Adrenal gland (tissue), 5 donors: ENCODE measurements around the gene PACSIN2.
A peak's percentile ranks its signal among the peaks of the same experiment; 100 is the strongest.

ENCODE experiments used
- CTCF ChIP-seq, 6 experiments: fragments of 450-650 bp in 4 of 6; fragments of 200-600 bp in 2 of 6; sonication (generic) in 1 of 6; IDR thresholded peaks; 1 replicate in 5 of 6; 2 replicates in 1 of 6; pipeline versions ENCODE4 v1.5.1 to v1.8.0; 2016 to 2021; ENCODE audit warnings: antibody characterized with exemption in 6 of 6, mild to moderate bottlenecking in 2 of 6, moderate library complexity in 1 of 6
- POLR2A ChIP-seq, 2 donors: fragments of 450-650 bp; IDR thresholded peaks; one replicate each; pipeline ENCODE4 v1.6.1; 2017; ENCODE audit warnings: antibody characterized with exemption in 2 of 2, mild to moderate bottlenecking in 2 of 2, moderate library complexity in 1 of 2
- donor health status: DM: no; HTN: no; CAD: no.

- no peak for TF ChIP-seq POLR2A (IDR thresholded peaks at IDR 0.05)
- TF ChIP-seq CTCF (IDR thresholded peaks at IDR 0.05) = peak in 2 of 6 experiments; percentile 19 to 20
These were observed 113.0 kb downstream of the PACSIN2 start for GRCh38 chr22:42901790-42902508.
